IPS-11a (cell line): ENCODE data around the gene CTIF.

Experiments used
- H3K4me3 ChIP-seq: one replicate; pipeline ENCODE4 v1.5.1; 2013; ENCODE audit warnings: low read depth, low read length, control low read depth

The CTIF gene

GRCh38 chr18:48838166-48838775 lies 299.4 kb downstream of the CTIF start:
- H3K4me3 ChIP-seq, result no peak overlapping the region

GRCh38 chr18:48838921-48839818 lies 300.3 kb downstream of the CTIF start:
- no peak overlapping the region for H3K4me3 ChIP-seq

GRCh38 chr18:48839819-48840490 lies 301.1 kb downstream of the CTIF start:
- no peak overlapping the region for H3K4me3 ChIP-seq

GRCh38 chr18:48840491-48840877 lies 301.7 kb downstream of the CTIF start:
- H3K4me3 ChIP-seq, result no peak overlapping the region

GRCh38 chr18:48841381-48842258 lies 302.8 kb downstream of the CTIF start:
- no peak overlapping the region for H3K4me3 ChIP-seq

GRCh38 chr18:48842259-48843061 lies 303.6 kb downstream of the CTIF start:
- no peak overlapping the region for H3K4me3 ChIP-seq

- H3K4me3 ChIP-seq, result no peak overlapping the region
Observed at GRCh38 chr18:48843162-48843561, 304.3 kb downstream of the CTIF start.

GRCh38 chr18:48843596-48843995 lies 304.8 kb downstream of the CTIF start:
- H3K4me3 ChIP-seq, result no peak overlapping the region

- no peak overlapping the region for H3K4me3 ChIP-seq
Observed at GRCh38 chr18:48844271-48844670, 305.4 kb downstream of the CTIF start.

GRCh38 chr18:48845174-48845573 lies 306.3 kb downstream of the CTIF start:
- no peak overlapping the region for H3K4me3 ChIP-seq

- H3K4me3 ChIP-seq, result no peak overlapping the region
Observed at GRCh38 chr18:48846423-48846932, 307.6 kb downstream of the CTIF start.

- no peak overlapping the region for H3K4me3 ChIP-seq
Observed at GRCh38 chr18:48847807-48848486, 309.1 kb downstream of the CTIF start.

- no peak overlapping the region for H3K4me3 ChIP-seq
Observed at GRCh38 chr18:48848641-48849143, 309.9 kb downstream of the CTIF start.

GRCh38 chr18:48850822-48851598 lies 312.2 kb downstream of the CTIF start:
- no peak overlapping the region for H3K4me3 ChIP-seq

GRCh38 chr18:48851599-48851960 lies 312.7 kb downstream of the CTIF start:
- no peak overlapping the region for H3K4me3 ChIP-seq

GRCh38 chr18:48852292-48852691 lies 313.5 kb downstream of the CTIF start:
- H3K4me3 ChIP-seq, result no peak overlapping the region

GRCh38 chr18:48852794-48853193 lies 314.0 kb downstream of the CTIF start:
- no peak overlapping the region for H3K4me3 ChIP-seq

- no peak overlapping the region for H3K4me3 ChIP-seq
Observed at GRCh38 chr18:48853588-48853987, 314.8 kb downstream of the CTIF start.
